SU-DHL-6 (cell line): ENCODE results near the gene SNHG17.

Experiments used
- H2AFZ ChIP-seq: fragments of 200-600 bp; sonication (generic); 2 replicates; pipeline ENCODE4 v1.6.1; 2014; ENCODE audit warnings: low read depth, mild to moderate bottlenecking, moderate library complexity, mixed read lengths, antibody characterized with exemption, low read length; ENCODE audit not compliant: severe bottlenecking
- H3F3A ChIP-seq: fragments of 200-600 bp; shearing (Covaris generic); 2 replicates; pipeline ENCODE4 v1.6.0; 2016; ENCODE audit warnings: antibody characterized with exemption, mild to moderate bottlenecking; ENCODE audit not compliant: insufficient read depth
- H3K27ac ChIP-seq: fragments of 200-600 bp; sonication (generic); 2 replicates; pipeline ENCODE4 v1.5.1; 2016; ENCODE audit warnings: low read depth, mild to moderate bottlenecking, low read length, moderate library complexity, mixed read lengths
- H3K27me3 ChIP-seq: fragments of 200-600 bp; sonication (generic), shearing (Covaris generic); 2 replicates; pipeline ENCODE4 v1.6.0; 2014; ENCODE audit warnings: mild to moderate bottlenecking, low read length
- H3K36me3 ChIP-seq: fragments of 200-600 bp; sonication (generic); 2 replicates; pipeline ENCODE4 v1.6.1; 2014; ENCODE audit warnings: mild to moderate bottlenecking, low read length, mixed read lengths
- H3K4me2 ChIP-seq: fragments of 300-600, 200-600 bp; shearing (Covaris generic), sonication (generic); 2 replicates; pipeline ENCODE4 v1.6.0; 2014; ENCODE audit warnings: low read length, low read depth, mild to moderate bottlenecking; ENCODE audit not compliant: poor library complexity, severe bottlenecking
- H3K4me3 ChIP-seq: fragments of 200-600 bp; sonication (generic); 2 replicates; pipeline ENCODE4 v1.5.1; 2014; ENCODE audit warnings: antibody characterized with exemption, low read length, mild to moderate bottlenecking, mixed read lengths; ENCODE audit not compliant: insufficient read depth, poor library complexity, severe bottlenecking
- H3K79me2 ChIP-seq: fragments of 200-600 bp; sonication (generic); 2 replicates; pipeline ENCODE4 v1.6.1; 2014; ENCODE audit warnings: mild to moderate bottlenecking, low read length, moderate library complexity; ENCODE audit not compliant: insufficient read depth
- H3K9ac ChIP-seq: fragments of 200-600 bp; sonication (generic); 2 replicates; pipeline ENCODE4 v1.7.0; 2014; ENCODE audit warnings: mild to moderate bottlenecking, low read length
- H3K9me2 ChIP-seq: fragments of 200-600 bp; sonication (generic); replicated peaks from 2 replicates; pipeline ENCODE4 v1.6.1; 2014; ENCODE audit warnings: low read length; ENCODE audit not compliant: insufficient read depth
- H3K9me3 ChIP-seq: fragments of 200-600 bp; sonication (generic); 2 replicates; pipeline ENCODE4 v1.6.1; 2014; ENCODE audit warnings: low read length, mixed read lengths; ENCODE audit not compliant: insufficient read depth
- H4K20me1 ChIP-seq: fragments of 200-600 bp; sonication (generic); 2 replicates; pipeline ENCODE4 v1.6.1; 2014; ENCODE audit warnings: low read depth, mild to moderate bottlenecking, antibody characterized with exemption, low read length, moderate library complexity, mixed read lengths
- EZH2phosphoT487 ChIP-seq: fragments of 200-600 bp; sonication (generic), shearing (Covaris generic); conservative IDR thresholded peaks from 2 replicates; pipeline ENCODE4 v1.6.1; 2018; ENCODE audit warnings: mild to moderate bottlenecking, antibody characterized with exemption, low read length, moderate library complexity, mixed read lengths
- TF ChIP-seq, protein P1 (sequence below): fragments of 200-600 bp; sonication (generic); IDR thresholded peaks from one replicate; pipeline ENCODE4 v1.5.1; 2017; ENCODE audit warnings: antibody characterized with exemption, mild to moderate bottlenecking, low read length, moderate library complexity; ENCODE audit not compliant: insufficient read depth, poor library complexity, severe bottlenecking

Gene SNHG17

DNA sequence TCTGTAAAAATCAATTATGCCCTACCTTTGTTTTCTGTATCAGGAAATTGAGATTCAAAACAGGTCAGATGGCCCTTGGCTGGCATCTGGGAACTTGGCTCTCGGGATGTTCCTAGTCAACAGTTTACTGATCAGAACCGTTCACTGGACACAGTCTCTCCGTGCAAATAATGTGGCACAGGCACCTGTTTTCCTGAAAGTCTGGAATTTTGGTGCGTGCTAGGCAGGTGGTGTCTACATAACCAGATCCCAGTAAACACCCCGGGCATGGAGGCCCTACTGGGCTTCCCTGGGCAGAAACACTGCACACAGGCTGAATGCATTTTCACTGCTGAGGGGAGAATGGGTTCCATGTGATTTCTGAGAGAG lies 7.5 kb downstream of the SNHG17 start:
- Histone ChIP-seq H3K4me3 (no peak overlapping the region), H3K27ac (no peak overlapping the region), H3K4me2 (no peak overlapping the region), H2AFZ (no peak overlapping the region), H3K9me3 (no peaks in the 10 kb centered on the region), H3K9me2 (no peaks in the 10 kb centered on the region), H3K79me2 (peaks cover 81% of the 10 kb centered on the region), H3F3A (no peaks in the 10 kb centered on the region), H3K36me3 (peaks cover 39% of the 10 kb centered on the region), H3K27me3 (no peaks in the 10 kb centered on the region), H3K9ac (no peak overlapping the region), H4K20me1 (peaks cover 44% of the 10 kb centered on the region)
- TF ChIP-seq, protein P1, sequence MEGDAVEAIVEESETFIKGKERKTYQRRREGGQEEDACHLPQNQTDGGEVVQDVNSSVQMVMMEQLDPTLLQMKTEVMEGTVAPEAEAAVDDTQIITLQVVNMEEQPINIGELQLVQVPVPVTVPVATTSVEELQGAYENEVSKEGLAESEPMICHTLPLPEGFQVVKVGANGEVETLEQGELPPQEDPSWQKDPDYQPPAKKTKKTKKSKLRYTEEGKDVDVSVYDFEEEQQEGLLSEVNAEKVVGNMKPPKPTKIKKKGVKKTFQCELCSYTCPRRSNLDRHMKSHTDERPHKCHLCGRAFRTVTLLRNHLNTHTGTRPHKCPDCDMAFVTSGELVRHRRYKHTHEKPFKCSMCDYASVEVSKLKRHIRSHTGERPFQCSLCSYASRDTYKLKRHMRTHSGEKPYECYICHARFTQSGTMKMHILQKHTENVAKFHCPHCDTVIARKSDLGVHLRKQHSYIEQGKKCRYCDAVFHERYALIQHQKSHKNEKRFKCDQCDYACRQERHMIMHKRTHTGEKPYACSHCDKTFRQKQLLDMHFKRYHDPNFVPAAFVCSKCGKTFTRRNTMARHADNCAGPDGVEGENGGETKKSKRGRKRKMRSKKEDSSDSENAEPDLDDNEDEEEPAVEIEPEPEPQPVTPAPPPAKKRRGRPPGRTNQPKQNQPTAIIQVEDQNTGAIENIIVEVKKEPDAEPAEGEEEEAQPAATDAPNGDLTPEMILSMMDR, result no peak
- no peak for TF ChIP-seq EZH2phosphoT487

GRCh38 chr20:38426006-38426897 lies 8.9 kb downstream of the SNHG17 start:
- Histone ChIP-seq H4K20me1 (peaks cover 42% of the 10 kb centered on the region), H3K27me3 (no peaks in the 10 kb centered on the region), H3K4me3 (no peak overlapping the region), H3K9ac (no peak overlapping the region), H3K9me3 (no peaks in the 10 kb centered on the region), H3F3A (peaks cover 5% of the 10 kb centered on the region; the same call in 1 of the 2 replicates), H3K36me3 (peaks cover 38% of the 10 kb centered on the region), H3K9me2 (no peaks in the 10 kb centered on the region), H3K27ac (no peak overlapping the region), H3K4me2 (no peak overlapping the region), H2AFZ (no peak overlapping the region), H3K79me2 (peaks cover 72% of the 10 kb centered on the region)
- no peak for TF ChIP-seq EZH2phosphoT487
- TF ChIP-seq, protein P1, result no peak

- Histone ChIP-seq H3K27me3 (no peaks in the 10 kb centered on the region), H3F3A (peaks cover 9% of the 10 kb centered on the region; the same call in 1 of the 2 replicates), H2AFZ (no peak overlapping the region), H3K36me3 (peaks cover 46% of the 10 kb centered on the region), H3K27ac (no peak overlapping the region), H3K9me2 (no peaks in the 10 kb centered on the region), H3K4me2 (no peak overlapping the region), H3K9ac (no peak overlapping the region), H4K20me1 (peaks cover 48% of the 10 kb centered on the region; the same call in 1 of the 2 replicates), H3K79me2 (peaks cover 57% of the 10 kb centered on the region), H3K4me3 (no peak overlapping the region), H3K9me3 (no peaks in the 10 kb centered on the region)
- no peak for TF ChIP-seq EZH2phosphoT487
- TF ChIP-seq, protein P1, result no peak
These were observed 10.7 kb downstream of the SNHG17 start for GRCh38 chr20:38424401-38424800.
